ENCODE results near the gene C8B.

GRCh38 chr1:56933606-56934005, 32.2 kb downstream of the C8B start:
- TF ChIP-seq EZH2 (IDR thresholded peaks at IDR 0.05) = no peak
- no peak for TF ChIP-seq POLR2AphosphoS5 (IDR thresholded peaks at IDR 0.05; ENCODE audit: borderline replicate concordance, low read depth, low read length)

Data from SK-N-MC (cell line).